Esophagus squamous epithelium (tissue), 4 donors: Measurements from ENCODE around the gene KCNQ4.

ENCODE experiments used
- POLR2A ChIP-seq, 4 donors: fragments of 450-650 bp; IDR thresholded peaks; one replicate each; pipeline ENCODE4 v1.6.1; 2017; ENCODE audit warnings: antibody characterized with exemption in 4 of 4, mild to moderate bottlenecking in 4 of 4, moderate library complexity in 3 of 4
- TF ChIP-seq, protein P1 (sequence below), 6 experiments: fragments of 450-650 bp in 4 of 6; fragments of 200-600 bp in 2 of 6; sonication (generic) in 2 of 6; IDR thresholded peaks; one replicate each; pipeline ENCODE4 v1.5.1; 2016 to 2019; ENCODE audit warnings: antibody characterized with exemption in 6 of 6, mild to moderate bottlenecking in 4 of 6, moderate library complexity in 4 of 6

DNA sequence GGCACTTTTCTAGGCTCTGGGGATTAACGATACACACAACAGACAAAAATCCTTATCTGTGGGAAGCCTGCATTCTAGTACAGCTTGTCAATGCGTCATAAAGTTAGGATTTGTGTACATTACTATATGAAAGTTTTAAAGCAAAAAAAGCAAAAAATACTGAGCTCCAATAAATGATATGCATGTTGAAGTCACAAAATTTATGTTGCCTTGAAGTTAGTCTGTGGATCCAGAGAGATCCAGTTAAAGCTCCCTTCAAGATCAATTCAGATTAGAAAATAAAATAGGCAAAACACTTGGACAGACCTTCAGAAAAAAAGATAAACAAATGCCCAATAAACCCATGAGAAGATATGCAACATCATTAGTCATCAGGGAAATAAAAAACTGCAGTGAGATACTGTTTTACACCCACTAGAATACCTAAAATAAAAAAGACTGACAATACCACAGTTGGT is 33.1 kb upstream of the KCNQ4 start:
- TF ChIP-seq, protein P1, sequence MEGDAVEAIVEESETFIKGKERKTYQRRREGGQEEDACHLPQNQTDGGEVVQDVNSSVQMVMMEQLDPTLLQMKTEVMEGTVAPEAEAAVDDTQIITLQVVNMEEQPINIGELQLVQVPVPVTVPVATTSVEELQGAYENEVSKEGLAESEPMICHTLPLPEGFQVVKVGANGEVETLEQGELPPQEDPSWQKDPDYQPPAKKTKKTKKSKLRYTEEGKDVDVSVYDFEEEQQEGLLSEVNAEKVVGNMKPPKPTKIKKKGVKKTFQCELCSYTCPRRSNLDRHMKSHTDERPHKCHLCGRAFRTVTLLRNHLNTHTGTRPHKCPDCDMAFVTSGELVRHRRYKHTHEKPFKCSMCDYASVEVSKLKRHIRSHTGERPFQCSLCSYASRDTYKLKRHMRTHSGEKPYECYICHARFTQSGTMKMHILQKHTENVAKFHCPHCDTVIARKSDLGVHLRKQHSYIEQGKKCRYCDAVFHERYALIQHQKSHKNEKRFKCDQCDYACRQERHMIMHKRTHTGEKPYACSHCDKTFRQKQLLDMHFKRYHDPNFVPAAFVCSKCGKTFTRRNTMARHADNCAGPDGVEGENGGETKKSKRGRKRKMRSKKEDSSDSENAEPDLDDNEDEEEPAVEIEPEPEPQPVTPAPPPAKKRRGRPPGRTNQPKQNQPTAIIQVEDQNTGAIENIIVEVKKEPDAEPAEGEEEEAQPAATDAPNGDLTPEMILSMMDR (IDR thresholded peaks at IDR 0.05) = no peak
- TF ChIP-seq POLR2A (IDR thresholded peaks at IDR 0.05) = no peak
